ENCODE data around the gene COL24A1. TPM values are rescaled to one million over a fixed set of nuclear protein-coding genes. Genes with fewer than 3 reads are reported as not detected.

The COL24A1 gene
- total RNA-seq, 1 experiment from 2014 or later = 1.1 TPM

DNA sequence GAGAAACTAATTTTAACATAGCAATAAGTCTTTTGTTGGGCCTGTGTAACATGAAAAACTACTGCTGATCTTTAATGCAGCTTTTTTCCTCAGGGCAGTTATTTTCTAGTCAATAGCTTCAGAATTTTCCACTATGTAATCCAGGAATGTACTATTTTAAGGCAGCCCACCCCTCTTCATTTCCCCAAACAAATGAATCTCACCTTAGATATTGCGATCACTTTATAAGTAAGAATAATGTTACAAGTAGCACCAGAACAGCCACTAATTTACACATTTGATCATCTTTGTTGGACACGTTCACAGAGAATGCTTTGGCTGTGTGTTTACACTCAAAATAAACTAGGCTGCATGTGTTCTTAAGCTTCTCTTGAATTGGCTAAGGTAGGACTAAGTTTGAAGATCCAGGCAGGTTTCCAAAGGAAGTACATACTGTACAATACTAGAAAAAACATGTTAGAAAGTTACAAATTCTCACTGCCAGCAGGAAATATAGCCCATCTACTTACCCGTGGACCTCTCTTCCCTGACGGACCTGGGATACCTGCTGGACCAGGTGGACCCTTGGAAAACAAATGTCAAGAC, 41.7 kb downstream of the COL24A1 start:
- Mint-ChIP-seq H3K27ac (no peak overlapping the region), H3K4me1 (0 out of 2 replicates have a peak, but pooled peaks cover 2% of the 10 kb centered on the region), H3K27me3 (ENCODE audit: low read depth) (no peaks in the 10 kb centered on the region; the same call in 1 of the 2 replicates), H3K4me3 (no peak overlapping the region), H3K9me3 (peaks cover 17% of the 10 kb centered on the region), H3K36me3 (no peaks in the 10 kb centered on the region)
- TF ChIP-seq ZNF396 (CRISPR knock-in tag; IDR thresholded peaks at IDR 0.05; ENCODE audit: borderline replicate concordance) (no peak), NFATC4 (CRISPR knock-in tag; IDR thresholded peaks at IDR 0.05) (no peak), ESRRA (CRISPR knock-in tag; IDR thresholded peaks at IDR 0.05; ENCODE audit: borderline replicate concordance) (no peak), ZNF416 (CRISPR knock-in tag; IDR thresholded peaks at IDR 0.05) (no peak), CREB1 (CRISPR knock-in tag; IDR thresholded peaks at IDR 0.05) (no peak), FOXJ3 (CRISPR knock-in tag; IDR thresholded peaks at IDR 0.05; ENCODE audit: borderline replicate concordance) (no peak), ZNF121 (CRISPR knock-in tag; IDR thresholded peaks at IDR 0.05) (no peak), JAZF1 (CRISPR knock-in tag; IDR thresholded peaks at IDR 0.05) (no peak), ZNF423 (CRISPR knock-in tag; IDR thresholded peaks at IDR 0.05) (no peak), SMAD3 (CRISPR knock-in tag; IDR thresholded peaks at IDR 0.05; ENCODE audit: borderline replicate concordance) (no peak)
- TF ChIP-seq, protein P1, sequence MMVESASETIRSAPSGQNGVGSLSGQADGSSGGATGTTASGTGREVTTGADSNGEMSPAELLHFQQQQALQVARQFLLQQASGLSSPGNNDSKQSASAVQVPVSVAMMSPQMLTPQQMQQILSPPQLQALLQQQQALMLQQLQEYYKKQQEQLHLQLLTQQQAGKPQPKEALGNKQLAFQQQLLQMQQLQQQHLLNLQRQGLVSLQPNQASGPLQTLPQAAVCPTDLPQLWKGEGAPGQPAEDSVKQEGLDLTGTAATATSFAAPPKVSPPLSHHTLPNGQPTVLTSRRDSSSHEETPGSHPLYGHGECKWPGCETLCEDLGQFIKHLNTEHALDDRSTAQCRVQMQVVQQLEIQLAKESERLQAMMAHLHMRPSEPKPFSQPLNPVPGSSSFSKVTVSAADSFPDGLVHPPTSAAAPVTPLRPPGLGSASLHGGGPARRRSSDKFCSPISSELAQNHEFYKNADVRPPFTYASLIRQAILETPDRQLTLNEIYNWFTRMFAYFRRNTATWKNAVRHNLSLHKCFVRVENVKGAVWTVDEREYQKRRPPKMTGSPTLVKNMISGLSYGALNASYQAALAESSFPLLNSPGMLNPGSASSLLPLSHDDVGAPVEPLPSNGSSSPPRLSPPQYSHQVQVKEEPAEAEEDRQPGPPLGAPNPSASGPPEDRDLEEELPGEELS (CRISPR knock-in tag; IDR thresholded peaks at IDR 0.05) = no peak
- TF ChIP-seq, protein P2, sequence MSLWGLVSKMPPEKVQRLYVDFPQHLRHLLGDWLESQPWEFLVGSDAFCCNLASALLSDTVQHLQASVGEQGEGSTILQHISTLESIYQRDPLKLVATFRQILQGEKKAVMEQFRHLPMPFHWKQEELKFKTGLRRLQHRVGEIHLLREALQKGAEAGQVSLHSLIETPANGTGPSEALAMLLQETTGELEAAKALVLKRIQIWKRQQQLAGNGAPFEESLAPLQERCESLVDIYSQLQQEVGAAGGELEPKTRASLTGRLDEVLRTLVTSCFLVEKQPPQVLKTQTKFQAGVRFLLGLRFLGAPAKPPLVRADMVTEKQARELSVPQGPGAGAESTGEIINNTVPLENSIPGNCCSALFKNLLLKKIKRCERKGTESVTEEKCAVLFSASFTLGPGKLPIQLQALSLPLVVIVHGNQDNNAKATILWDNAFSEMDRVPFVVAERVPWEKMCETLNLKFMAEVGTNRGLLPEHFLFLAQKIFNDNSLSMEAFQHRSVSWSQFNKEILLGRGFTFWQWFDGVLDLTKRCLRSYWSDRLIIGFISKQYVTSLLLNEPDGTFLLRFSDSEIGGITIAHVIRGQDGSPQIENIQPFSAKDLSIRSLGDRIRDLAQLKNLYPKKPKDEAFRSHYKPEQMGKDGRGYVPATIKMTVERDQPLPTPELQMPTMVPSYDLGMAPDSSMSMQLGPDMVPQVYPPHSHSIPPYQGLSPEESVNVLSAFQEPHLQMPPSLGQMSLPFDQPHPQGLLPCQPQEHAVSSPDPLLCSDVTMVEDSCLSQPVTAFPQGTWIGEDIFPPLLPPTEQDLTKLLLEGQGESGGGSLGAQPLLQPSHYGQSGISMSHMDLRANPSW (CRISPR knock-in tag; conservative IDR thresholded peaks at IDR 0.05; ENCODE audit: low read depth) = no peak
- TF ChIP-seq, protein P3, sequence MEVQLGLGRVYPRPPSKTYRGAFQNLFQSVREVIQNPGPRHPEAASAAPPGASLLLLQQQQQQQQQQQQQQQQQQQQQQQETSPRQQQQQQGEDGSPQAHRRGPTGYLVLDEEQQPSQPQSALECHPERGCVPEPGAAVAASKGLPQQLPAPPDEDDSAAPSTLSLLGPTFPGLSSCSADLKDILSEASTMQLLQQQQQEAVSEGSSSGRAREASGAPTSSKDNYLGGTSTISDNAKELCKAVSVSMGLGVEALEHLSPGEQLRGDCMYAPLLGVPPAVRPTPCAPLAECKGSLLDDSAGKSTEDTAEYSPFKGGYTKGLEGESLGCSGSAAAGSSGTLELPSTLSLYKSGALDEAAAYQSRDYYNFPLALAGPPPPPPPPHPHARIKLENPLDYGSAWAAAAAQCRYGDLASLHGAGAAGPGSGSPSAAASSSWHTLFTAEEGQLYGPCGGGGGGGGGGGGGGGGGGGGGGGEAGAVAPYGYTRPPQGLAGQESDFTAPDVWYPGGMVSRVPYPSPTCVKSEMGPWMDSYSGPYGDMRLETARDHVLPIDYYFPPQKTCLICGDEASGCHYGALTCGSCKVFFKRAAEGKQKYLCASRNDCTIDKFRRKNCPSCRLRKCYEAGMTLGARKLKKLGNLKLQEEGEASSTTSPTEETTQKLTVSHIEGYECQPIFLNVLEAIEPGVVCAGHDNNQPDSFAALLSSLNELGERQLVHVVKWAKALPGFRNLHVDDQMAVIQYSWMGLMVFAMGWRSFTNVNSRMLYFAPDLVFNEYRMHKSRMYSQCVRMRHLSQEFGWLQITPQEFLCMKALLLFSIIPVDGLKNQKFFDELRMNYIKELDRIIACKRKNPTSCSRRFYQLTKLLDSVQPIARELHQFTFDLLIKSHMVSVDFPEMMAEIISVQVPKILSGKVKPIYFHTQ (CRISPR knock-in tag; IDR thresholded peaks at IDR 0.05) = no peak
- TF ChIP-seq, protein P4, sequence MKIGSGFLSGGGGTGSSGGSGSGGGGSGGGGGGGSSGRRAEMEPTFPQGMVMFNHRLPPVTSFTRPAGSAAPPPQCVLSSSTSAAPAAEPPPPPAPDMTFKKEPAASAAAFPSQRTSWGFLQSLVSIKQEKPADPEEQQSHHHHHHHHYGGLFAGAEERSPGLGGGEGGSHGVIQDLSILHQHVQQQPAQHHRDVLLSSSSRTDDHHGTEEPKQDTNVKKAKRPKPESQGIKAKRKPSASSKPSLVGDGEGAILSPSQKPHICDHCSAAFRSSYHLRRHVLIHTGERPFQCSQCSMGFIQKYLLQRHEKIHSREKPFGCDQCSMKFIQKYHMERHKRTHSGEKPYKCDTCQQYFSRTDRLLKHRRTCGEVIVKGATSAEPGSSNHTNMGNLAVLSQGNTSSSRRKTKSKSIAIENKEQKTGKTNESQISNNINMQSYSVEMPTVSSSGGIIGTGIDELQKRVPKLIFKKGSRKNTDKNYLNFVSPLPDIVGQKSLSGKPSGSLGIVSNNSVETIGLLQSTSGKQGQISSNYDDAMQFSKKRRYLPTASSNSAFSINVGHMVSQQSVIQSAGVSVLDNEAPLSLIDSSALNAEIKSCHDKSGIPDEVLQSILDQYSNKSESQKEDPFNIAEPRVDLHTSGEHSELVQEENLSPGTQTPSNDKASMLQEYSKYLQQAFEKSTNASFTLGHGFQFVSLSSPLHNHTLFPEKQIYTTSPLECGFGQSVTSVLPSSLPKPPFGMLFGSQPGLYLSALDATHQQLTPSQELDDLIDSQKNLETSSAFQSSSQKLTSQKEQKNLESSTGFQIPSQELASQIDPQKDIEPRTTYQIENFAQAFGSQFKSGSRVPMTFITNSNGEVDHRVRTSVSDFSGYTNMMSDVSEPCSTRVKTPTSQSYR (CRISPR knock-in tag; IDR thresholded peaks at IDR 0.05) = no peak
- ATAC-seq = no peak
- ChIA-PET CTCF (no interaction called here), POLR2A (no interaction called here)
- DNase-seq (ENCODE audit: low spot score) = no peak

DNA sequence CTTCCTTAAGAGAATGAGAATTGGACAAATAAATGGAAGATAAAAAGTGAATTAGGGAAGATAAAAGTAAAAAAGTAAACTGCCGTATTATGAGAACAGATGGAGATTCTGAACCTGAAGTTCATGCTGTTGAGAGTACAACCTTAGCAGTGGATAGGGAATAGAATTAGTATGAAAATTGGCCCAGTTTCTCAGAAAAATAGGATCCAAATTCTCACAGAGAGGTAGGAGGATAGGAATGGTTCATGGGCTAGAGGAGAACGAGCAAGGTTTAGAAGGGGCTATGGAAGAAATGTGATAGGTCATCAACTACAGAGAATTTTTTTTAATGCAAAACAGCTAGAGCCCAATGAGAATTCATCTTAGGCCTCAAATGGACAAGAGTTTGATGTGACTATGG, 42.3 kb downstream of the COL24A1 start:
- DNase-seq (ENCODE audit: low spot score) (no peak), ATAC-seq (no peak)
- H3K4me1 Mint-ChIP-seq = 0 out of 2 replicates have a peak, but pooled peaks cover 2% of the 10 kb centered on the region
- H3K4me3 Mint-ChIP-seq = no peak overlapping the region
- H3K36me3 Mint-ChIP-seq = no peaks in the 10 kb centered on the region
- no peaks in the 10 kb centered on the region; the same call in 1 of the 2 replicates for H3K27me3 Mint-ChIP-seq (ENCODE audit: low read depth)
- no peak overlapping the region for H3K27ac Mint-ChIP-seq
- POLR2A ChIA-PET = no interaction called here
- CTCF ChIA-PET = no interaction called here
- peaks cover 10% of the 10 kb centered on the region for H3K9me3 Mint-ChIP-seq
- TF ChIP-seq, protein P5, sequence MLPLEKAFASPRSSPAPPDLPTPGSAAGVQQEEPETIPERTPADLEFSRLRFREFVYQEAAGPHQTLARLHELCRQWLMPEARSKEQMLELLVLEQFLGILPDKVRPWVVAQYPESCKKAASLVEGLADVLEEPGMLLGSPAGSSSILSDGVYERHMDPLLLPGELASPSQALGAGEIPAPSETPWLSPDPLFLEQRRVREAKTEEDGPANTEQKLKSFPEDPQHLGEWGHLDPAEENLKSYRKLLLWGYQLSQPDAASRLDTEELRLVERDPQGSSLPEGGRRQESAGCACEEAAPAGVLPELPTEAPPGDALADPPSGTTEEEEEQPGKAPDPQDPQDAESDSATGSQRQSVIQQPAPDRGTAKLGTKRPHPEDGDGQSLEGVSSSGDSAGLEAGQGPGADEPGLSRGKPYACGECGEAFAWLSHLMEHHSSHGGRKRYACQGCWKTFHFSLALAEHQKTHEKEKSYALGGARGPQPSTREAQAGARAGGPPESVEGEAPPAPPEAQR (CRISPR knock-in tag; IDR thresholded peaks at IDR 0.05) = no peak
- no peak for TF ChIP-seq ZNF138 (CRISPR knock-in tag; conservative IDR thresholded peaks at IDR 0.05)
- no peak for TF ChIP-seq ATF1 (CRISPR knock-in tag; IDR thresholded peaks at IDR 0.05)
- TF ChIP-seq TEAD1 (CRISPR knock-in tag; IDR thresholded peaks at IDR 0.05) = no peak
- TF ChIP-seq ESRRA (CRISPR knock-in tag; IDR thresholded peaks at IDR 0.05; ENCODE audit: borderline replicate concordance) = no peak
- TF ChIP-seq HMGA2 (CRISPR knock-in tag; IDR thresholded peaks at IDR 0.05) = no peak
- TF ChIP-seq NR3C1 (CRISPR knock-in tag; conservative IDR thresholded peaks at IDR 0.05; ENCODE audit: low read depth) = no peak
- no peak for TF ChIP-seq ZBTB21 (CRISPR knock-in tag; IDR thresholded peaks at IDR 0.05; ENCODE audit: borderline replicate concordance)
